Endodermal cell (in vitro differentiated cells): ENCODE results near the gene HAP1. TPM values are rescaled to one million over a fixed set of nuclear protein-coding genes. Genes with fewer than 3 reads are reported as not detected.
A peak's percentile ranks its signal among the peaks of the same experiment; 100 is the strongest.

ENCODE experiments used
- DNase-seq: peaks from one replicate; pipeline ENCODE4 v3.0.0-alpha.2; 2017
- H3K27ac ChIP-seq: 2 replicates; pipeline ENCODE4 v1.5.1; 2013; ENCODE audit warnings: mild to moderate bottlenecking, low read depth, low read length, moderate library complexity
- H3K27me3 ChIP-seq: 2 replicates; pipeline ENCODE4 v1.6.1; 2013; ENCODE audit warnings: mild to moderate bottlenecking, low read length, moderate library complexity; ENCODE audit not compliant: insufficient read depth, control insufficient read depth, poor library complexity, severe bottlenecking
- H3K36me3 ChIP-seq: 2 replicates; pipeline ENCODE4 v1.7.0; 2013; ENCODE audit warnings: mild to moderate bottlenecking, low read length, moderate library complexity; ENCODE audit not compliant: control insufficient read depth, insufficient read depth
- H3K4me1 ChIP-seq: one replicate; pipeline ENCODE4 v1.7.0; 2013; ENCODE audit warnings: low read length; ENCODE audit not compliant: control insufficient read depth, insufficient read depth
- H3K4me3 ChIP-seq: 2 replicates; pipeline ENCODE4 v1.5.1; 2013; ENCODE audit warnings: mild to moderate bottlenecking, low read length, moderate library complexity
- H3K9ac ChIP-seq: 2 replicates; pipeline ENCODE4 v1.6.1; 2013; ENCODE audit warnings: mild to moderate bottlenecking, low read length, moderate library complexity; ENCODE audit not compliant: poor library complexity, severe bottlenecking; ENCODE audit errors: extremely low read depth
- H3K9me3 ChIP-seq: 2 replicates; pipeline ENCODE4 v1.6.1; 2013; ENCODE audit warnings: mild to moderate bottlenecking, low read length, moderate library complexity; ENCODE audit not compliant: control insufficient read depth
- H3K27ac Mint-ChIP-seq: 2 replicates; pipeline ENCODE4 v1.8.0; 2020; ENCODE audit warnings: mixed read lengths
- H3K27me3 Mint-ChIP-seq: 2 replicates; pipeline ENCODE4 v1.8.0; 2021; ENCODE audit warnings: mild to moderate bottlenecking, mixed read lengths; ENCODE audit not compliant: insufficient read depth
- H3K36me3 Mint-ChIP-seq: 2 replicates; pipeline ENCODE4 v1.8.0; 2020; ENCODE audit warnings: low read depth, mixed read lengths
- H3K4me1 Mint-ChIP-seq: 2 replicates; pipeline ENCODE4 v1.8.0; 2020; ENCODE audit warnings: mixed read lengths
- H3K4me3 Mint-ChIP-seq: 2 replicates; pipeline ENCODE4 v1.8.0; 2020; ENCODE audit warnings: mild to moderate bottlenecking, moderate library complexity, mixed read lengths
- H3K9me3 Mint-ChIP-seq: 2 replicates; pipeline ENCODE4 v1.8.0; 2020; ENCODE audit warnings: mild to moderate bottlenecking, mixed read lengths
- CTCF ChIP-seq: fragments of 200-600 bp; sonication (generic); conservative IDR thresholded peaks from 2 replicates; pipeline ENCODE4 v1.5.0; 2021; ENCODE audit warnings: antibody characterized with exemption, mild to moderate bottlenecking
- WGBS, 2 experiments: methylation state at CpG; one replicate each; pipeline versions ENCODE4 v1.1.5 to v1.1.7; 2013; ENCODE audit warnings: missing lambda C conversion rate in 2 of 2, mixed read lengths in 1 of 2; ENCODE audit not compliant: insufficient coverage in 1 of 2, insufficient read length in 1 of 2; 5-methylcytosine and 5-hydroxymethylcytosine counted together
- total RNA-seq, 2 donors: library from RNA; stranded (reverse); fragmentation: NEBNext Ultra II Directional in 1 of 2; extraction: Animal tissue kit (Norgen Biotek cat#: 25700) in 1 of 2; gene quantifications; 2 replicates in 1 of 2; 3 replicates in 1 of 2; pipeline ENCODE4 v1.2.1, GENCODE V29; 2021

Gene HAP1
- total RNA-seq, 2 donors from 2014 or later = 1.7 TPM

- no peaks in the 10 kb centered on the region for H3K36me3 ChIP-seq
- H3K27ac Mint-ChIP-seq = no peak overlapping the region
- peaks cover 27% of the 10 kb centered on the region for H3K4me1 Mint-ChIP-seq
- DNase-seq = peak; percentile 66
- no peak for TF ChIP-seq CTCF
- no peak overlapping the region for H3K4me3 Mint-ChIP-seq
- H3K27me3 Mint-ChIP-seq = peaks cover 10% of the 10 kb centered on the region
- peaks cover 2% of the 10 kb centered on the region for H3K4me1 ChIP-seq
- WGBS, 2 experiments = 71 to 79% methylated on average over 5 of the region's 5 CpGs
- no peaks in the 10 kb centered on the region for H3K27me3 ChIP-seq
- H3K4me3 ChIP-seq = no peak overlapping the region
- H3K9ac ChIP-seq = no peak overlapping the region
- H3K36me3 Mint-ChIP-seq = no peaks in the 10 kb centered on the region
- peaks cover 10% of the 10 kb centered on the region for H3K9me3 Mint-ChIP-seq
- no peaks in the 10 kb centered on the region for H3K9me3 ChIP-seq
- H3K27ac ChIP-seq = peak overlapping the region; percentile 48
Measured at GRCh38 chr17:41679740-41680425, 54.6 kb downstream of the HAP1 start.

- Mint-ChIP-seq H3K36me3 (no peaks in the 10 kb centered on the region), H3K9me3 (peaks cover 8% of the 10 kb centered on the region), H3K4me3 (no peak overlapping the region), H3K27me3 (peaks cover 8% of the 10 kb centered on the region), H3K27ac (no peak overlapping the region), H3K4me1 (peaks cover 29% of the 10 kb centered on the region)
- TF ChIP-seq CTCF = peak; percentile 64
- Histone ChIP-seq H3K4me3 (no peak overlapping the region), H3K4me1 (peaks cover 2% of the 10 kb centered on the region), H3K27me3 (no peaks in the 10 kb centered on the region), H3K9ac (no peak overlapping the region), H3K9me3 (no peaks in the 10 kb centered on the region), H3K27ac (no peak overlapping the region), H3K36me3 (no peaks in the 10 kb centered on the region)
- WGBS, 2 experiments = 85 to 93% methylated on average over 6 of the region's 6 CpGs
- DNase-seq = peak; percentile 74
Measured at GRCh38 chr17:41678907-41679739, 55.3 kb downstream of the HAP1 start.

- 86 to 100% methylated on average over 2 of the region's 2 CpGs for WGBS, 2 experiments
- H3K4me3 Mint-ChIP-seq = no peak overlapping the region
Measured at GRCh38 chr17:41678411-41678906, 56.0 kb downstream of the HAP1 start.

More at GRCh38 chr17:41678411-41678906, 56.0 kb downstream of the HAP1 start:
- Histone ChIP-seq H3K4me1 (peaks cover 2% of the 10 kb centered on the region), H3K9ac (no peak overlapping the region), H3K4me3 (no peak overlapping the region), H3K9me3 (no peaks in the 10 kb centered on the region), H3K27ac (no peak overlapping the region), H3K36me3 (no peaks in the 10 kb centered on the region), H3K27me3 (no peaks in the 10 kb centered on the region)
- H3K27ac Mint-ChIP-seq = no peak overlapping the region
- H3K27me3 Mint-ChIP-seq = peaks cover 7% of the 10 kb centered on the region
- TF ChIP-seq CTCF = no peak
- H3K9me3 Mint-ChIP-seq = peaks cover 8% of the 10 kb centered on the region
- peaks cover 29% of the 10 kb centered on the region for H3K4me1 Mint-ChIP-seq
- H3K36me3 Mint-ChIP-seq = no peaks in the 10 kb centered on the region
- no peak for DNase-seq
